HG03139 (cell line): ENCODE measurements around the gene MDFIC.
A peak's percentile ranks its signal among the peaks of the same experiment; 100 is the strongest.

Source experiments
- ATAC-seq: cut with Tn5 transposase; IDR thresholded peaks from one replicate; pipeline ENCODE4 v1.9.1; 2021; ENCODE audit not compliant: unreplicated experiment

MDFIC gene

DNA sequence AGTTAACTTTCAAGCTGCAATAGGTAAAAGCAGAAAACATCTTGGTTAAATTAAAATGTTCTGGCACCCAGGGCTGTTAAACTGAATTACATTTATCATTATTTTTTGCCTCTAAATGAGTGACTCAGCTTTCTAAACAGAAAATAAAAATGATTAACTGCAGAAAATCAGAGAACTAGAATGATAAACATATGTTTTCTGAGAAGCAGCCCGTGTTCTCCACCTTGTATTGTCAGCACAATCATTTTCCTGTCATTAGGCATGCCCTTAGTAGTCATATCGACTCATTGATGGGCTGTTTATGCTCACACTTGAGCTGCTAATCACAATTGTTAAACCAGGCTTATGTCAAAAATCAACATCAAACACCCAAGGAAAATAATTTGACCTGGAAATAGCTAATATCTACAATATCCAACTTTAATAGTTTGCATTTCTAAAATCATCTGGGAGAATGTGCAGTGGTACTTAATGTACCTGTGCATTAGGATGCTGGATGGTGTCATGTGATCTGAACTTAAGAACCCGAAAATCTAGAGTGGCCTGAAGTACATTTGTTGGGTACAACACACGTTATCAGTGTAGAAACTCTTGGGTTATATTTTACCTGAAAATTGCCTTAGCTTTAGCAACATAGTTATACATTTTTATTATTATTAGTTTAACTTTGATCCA is 2.3 kb downstream of the MDFIC start:
- no peak for ATAC-seq

- no peak for ATAC-seq
Measured at GRCh38 chr7:114925434-114925833, 3.5 kb downstream of the MDFIC start.

GRCh38 chr7:114928060-114928459 is 6.2 kb downstream of the MDFIC start:
- no peak for ATAC-seq

- ATAC-seq, result no peak
Measured at GRCh38 chr7:114929570-114929969, 7.7 kb downstream of the MDFIC start.

GRCh38 chr7:114930107-114930661 is 8.3 kb downstream of the MDFIC start:
- no peak for ATAC-seq

DNA sequence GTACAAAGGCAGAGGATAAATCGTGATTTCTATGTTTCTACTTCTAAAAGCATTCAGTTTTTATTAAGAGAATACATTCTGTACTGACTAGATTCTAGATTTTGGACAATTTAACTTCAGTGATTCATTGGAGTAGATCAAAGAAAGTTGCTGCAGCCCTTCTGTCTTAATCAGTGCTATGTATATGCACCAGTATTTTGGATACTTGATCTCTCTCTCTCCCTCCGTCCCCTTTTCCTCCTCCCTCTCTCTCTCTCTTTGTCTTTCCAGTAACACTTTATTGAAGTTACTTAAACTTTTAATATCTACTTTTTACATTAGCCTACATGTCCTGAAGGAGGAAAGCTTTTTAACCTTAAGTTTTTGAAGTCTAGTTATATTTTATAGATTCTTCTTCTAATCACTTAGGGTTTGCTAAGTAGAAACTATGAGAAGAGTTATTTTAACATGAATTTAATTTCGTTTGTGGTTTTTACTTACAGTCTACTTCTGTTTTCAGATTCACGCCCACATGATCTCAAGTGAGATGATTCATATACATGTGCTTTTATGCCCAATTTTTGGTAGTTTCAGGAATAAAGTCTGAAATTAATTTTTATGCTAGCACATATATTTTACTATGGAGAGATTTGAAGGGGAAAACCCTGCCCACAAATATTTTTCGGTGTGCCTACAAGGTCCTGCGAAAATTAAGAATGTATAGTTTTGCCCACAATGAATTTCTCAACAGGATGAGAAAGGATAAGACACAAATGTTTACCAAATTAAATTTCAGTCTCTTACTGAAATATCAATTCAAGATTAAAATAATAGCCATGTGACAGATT is 9.1 kb downstream of the MDFIC start:
- ATAC-seq, result peak; percentile 41

- ATAC-seq, result peak; percentile 80
Measured at GRCh38 chr7:114931656-114932011, 9.7 kb downstream of the MDFIC start.

DNA sequence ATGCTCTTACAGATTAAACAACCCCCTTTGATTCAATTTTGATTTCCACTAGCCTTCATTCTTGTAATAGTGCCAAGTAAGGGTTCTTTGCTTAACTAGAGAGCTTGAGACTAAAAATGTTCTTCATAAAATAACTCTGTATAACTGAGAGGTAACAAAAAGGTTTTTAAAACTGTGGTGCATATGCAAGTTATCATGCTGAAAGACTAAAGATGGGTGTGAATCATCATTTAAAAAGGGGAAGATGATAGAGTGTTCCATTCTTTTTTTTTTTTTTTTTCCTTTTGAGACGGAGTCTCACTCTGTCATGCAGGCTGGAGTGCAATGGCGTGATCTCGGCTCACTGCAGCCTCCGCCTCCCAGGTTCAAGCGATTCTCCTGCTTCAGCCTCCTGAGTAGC is 11.1 kb downstream of the MDFIC start:
- ATAC-seq, result no peak

- no peak for ATAC-seq
Measured at GRCh38 chr7:114933658-114934057, 11.8 kb downstream of the MDFIC start.

DNA sequence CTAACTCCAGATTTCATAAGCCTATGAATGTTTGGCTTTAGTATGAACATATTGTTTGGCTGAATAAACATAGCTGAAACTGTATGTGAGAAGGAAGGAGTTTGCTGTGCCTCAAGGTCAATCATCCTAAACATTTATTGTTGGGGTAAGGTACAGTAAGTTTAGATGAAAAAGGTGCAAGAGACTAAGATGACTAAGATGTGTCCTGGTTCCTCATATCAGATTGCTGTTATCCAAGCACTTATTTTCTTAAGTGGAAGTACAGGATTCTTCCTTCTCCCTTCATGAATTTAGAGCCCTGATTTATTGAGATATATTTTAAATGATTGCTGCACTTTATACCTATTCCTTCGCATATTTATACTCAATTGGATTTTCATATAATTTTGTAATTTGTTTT is 12.2 kb downstream of the MDFIC start:
- no peak for ATAC-seq

- no peak for ATAC-seq
Measured at GRCh38 chr7:114934713-114935112, 12.8 kb downstream of the MDFIC start.

DNA sequence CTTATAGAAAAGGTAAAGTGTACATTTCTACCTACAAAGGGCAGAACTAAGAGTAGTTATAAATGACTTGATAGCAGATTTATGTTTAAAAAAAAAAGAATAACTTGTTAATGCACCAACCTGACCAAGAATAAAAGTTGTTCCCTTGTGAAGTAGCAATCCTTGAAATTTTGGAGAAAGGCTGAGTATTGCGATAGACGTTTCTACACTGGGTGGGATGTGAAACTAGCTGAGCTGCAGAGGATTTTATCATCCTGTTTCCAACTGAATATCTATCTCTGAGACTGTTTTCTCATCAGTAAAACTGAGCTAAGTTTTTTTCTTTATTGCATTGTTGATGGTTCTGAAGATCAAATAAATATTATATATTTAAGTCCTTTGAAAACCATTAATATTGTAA is 14.6 kb downstream of the MDFIC start:
- ATAC-seq, result no peak

DNA sequence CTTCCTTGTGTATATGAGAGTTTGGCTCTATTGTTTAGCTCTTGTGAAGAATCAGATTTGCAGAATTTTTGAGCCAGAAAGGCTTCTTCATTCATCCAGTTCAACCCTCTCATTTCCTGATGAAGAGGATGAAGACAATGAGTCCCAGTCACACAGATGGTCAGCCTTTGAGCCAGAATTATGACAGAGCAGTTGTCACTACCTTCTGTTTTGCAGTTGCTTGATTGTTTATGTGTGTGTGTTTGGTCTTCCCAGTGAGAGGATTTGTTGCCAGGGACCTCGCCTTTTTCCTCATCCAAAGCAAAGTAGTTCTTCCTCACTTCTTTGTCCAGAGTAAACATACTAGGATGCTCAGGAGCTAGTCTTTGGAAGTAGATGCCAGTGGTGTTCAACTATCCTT is 15.6 kb downstream of the MDFIC start:
- ATAC-seq, result no peak

GRCh38 chr7:114938785-114939184 is 16.9 kb downstream of the MDFIC start:
- ATAC-seq, result no peak

DNA sequence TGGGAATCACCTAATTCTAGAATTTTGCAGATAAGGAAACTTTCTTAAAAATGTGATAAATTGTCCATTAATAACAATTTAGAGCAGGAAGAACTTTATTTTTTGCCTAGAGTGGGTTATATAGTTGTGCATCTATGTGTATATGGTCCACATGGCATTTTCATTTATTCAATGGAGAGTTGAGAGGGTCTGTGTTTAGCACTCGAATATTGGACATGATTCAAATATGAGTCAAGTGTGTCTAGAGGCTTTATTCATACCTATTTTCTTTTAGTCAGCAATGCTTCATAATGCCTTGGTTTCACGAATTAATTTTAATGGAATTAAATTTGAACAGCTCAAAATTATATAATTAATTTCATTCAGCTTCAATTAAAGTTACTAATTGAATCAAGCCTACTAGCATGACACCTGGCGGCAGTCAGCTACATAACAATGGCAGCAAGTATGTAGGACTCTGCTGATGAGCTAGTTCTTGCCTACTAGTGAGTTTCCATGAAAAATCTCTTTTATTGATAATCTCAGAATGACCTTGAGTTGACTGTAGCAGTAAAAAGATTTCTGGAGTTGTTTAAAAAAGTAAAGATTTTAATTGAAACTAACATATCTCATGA is 17.7 kb downstream of the MDFIC start:
- no peak for ATAC-seq

- no peak for ATAC-seq
Measured at GRCh38 chr7:114940220-114940619, 18.3 kb downstream of the MDFIC start.

DNA sequence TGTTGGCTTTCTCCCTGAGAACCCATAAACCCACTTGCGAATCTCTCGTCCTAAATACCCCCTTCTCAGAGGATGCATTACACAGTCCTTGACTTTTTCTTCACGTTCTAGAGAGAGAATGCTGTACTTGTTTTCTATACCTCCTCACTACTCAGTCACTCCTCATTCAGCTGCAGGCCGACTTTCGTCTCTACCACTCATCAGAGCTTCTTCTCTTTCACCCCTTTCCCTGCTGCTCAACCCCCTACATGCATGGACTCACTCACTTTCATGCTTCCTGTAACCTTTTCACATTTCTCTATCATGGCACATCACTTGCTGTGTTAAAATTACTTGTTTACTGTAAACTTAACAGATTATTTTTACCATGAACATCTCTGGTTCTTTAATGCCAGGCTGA is 19.8 kb downstream of the MDFIC start:
- ATAC-seq, result no peak

DNA sequence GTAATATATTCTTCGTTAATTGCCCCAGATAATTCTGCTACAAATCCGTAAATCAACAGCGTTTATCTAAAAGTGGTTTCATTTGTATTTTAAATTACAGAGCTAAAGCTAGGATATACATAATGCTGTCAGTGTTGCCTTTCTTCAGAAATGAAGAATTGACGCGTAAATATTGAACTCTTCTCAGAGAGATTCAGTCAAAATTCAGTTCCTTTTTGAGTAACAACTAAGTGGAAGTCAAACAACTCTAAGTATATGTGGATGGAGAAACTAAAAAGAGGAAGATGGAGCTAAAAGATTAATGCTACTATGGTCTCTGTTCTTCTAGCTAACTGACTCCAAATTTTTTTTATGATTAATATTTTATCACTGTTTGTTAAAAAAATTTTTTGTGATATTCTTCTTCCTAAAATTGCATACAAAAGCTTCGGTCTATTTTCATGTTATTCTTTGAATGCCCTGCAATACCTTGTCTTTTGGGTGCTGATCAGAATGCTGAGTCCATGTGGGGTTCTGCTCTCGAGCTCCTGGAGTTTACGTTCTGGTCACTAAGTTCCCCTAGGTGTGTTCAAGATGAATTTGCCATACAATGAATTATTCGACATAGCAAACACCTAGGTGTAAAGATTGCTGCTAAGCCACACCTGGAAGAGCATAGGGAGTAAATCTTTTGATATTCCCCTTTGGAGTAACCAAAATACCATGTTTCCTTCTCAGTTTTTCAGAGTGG is 20.7 kb downstream of the MDFIC start:
- no peak for ATAC-seq

GRCh38 chr7:114943530-114943929 is 21.6 kb downstream of the MDFIC start:
- no peak for ATAC-seq

DNA sequence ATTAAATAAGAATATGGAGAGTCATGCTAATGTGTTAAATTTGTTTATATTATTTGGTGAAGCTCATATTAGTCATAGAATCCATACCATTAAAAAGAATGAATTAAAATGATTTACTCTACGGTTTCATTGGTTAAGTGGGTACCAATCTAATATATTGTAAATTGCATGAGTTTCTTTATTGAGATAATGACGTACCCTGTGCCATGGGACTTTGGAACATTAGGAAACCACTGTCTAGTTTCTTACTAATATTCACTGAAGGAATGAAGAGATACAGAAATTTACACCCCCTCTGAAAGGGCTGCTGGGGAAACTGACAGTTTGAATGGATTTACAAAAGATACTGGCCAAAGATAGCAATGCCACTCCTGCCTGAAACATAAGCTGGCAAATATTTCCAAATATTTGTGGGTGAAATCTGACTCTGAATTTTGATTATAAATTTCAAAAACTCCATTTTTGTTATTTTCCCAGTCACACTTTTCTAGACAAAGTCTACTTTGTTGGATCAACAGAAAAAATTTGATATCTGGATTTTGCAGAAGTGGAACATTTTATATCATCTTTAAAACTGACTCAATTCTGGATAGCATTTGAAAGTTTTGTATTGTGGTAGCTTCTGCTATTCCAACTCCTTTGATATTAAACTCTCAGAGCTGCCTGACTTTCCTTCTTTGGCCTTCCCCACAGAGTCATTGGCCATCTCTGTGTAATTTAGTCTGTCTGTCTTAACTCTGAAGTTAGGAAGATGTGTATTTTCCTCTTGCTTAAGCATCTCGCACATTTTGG is 22.3 kb downstream of the MDFIC start:
- no peak for ATAC-seq
